D721Med (cell line): ENCODE results near the gene C6orf120.
"Not testable (repeated sequence)": the region's sequence is repeated elsewhere in the genome, so short reads cannot be mapped to it uniquely, and the experiment has no call there.

Experiments
- DNase-seq: peaks from one replicate; pipeline ENCODE4 v3.0.0; 2011; ENCODE audit warnings: low spot score; ENCODE audit not compliant: insufficient read length
- FAIRE-seq: peaks from 2 replicates; lab custom pipeline; 2011; peaks lifted over from hg19 to GRCh38; lab: Jason Lieb, UNC
- TF ChIP-seq, protein P1 (sequence below): IDR thresholded peaks from 2 replicates; pipeline ENCODE4 v1.5.1; 2012; ENCODE audit warnings: mild to moderate bottlenecking, control low read depth; ENCODE audit not compliant: insufficient read depth; ENCODE audit errors: missing control alignments

C6orf120 gene

GRCh38 chr6:169697115-169697514 lies 4.8 kb upstream of the C6orf120 start:
- not testable (repeated sequence) for DNase-seq, FAIRE-seq
- TF ChIP-seq, protein P1, sequence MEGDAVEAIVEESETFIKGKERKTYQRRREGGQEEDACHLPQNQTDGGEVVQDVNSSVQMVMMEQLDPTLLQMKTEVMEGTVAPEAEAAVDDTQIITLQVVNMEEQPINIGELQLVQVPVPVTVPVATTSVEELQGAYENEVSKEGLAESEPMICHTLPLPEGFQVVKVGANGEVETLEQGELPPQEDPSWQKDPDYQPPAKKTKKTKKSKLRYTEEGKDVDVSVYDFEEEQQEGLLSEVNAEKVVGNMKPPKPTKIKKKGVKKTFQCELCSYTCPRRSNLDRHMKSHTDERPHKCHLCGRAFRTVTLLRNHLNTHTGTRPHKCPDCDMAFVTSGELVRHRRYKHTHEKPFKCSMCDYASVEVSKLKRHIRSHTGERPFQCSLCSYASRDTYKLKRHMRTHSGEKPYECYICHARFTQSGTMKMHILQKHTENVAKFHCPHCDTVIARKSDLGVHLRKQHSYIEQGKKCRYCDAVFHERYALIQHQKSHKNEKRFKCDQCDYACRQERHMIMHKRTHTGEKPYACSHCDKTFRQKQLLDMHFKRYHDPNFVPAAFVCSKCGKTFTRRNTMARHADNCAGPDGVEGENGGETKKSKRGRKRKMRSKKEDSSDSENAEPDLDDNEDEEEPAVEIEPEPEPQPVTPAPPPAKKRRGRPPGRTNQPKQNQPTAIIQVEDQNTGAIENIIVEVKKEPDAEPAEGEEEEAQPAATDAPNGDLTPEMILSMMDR, result peak; percentile 12

DNA sequence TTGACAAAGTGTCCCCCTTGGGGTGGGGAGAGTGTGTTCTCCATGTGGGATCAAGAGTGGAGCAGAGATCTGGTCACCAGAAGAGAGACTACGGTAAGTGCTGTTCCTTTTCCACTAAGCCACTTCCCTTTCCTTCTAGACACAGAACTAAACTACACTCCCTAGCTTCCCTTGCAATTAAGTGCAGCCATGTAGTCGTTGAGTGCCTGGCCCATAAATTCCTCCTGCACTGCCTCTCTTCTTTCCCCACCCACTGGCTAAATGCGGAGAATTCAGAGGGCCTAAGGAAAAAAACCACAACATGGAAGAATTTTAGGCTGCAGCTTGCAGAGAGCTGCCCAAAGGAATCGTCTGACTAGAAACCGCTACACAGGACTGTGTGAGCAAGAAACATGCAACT lies 1.6 kb upstream of the C6orf120 start:
- FAIRE-seq (no peak), DNase-seq (no peak)
- TF ChIP-seq, protein P1, result no peak

- DNase-seq, result no peak
- no peak for FAIRE-seq
- TF ChIP-seq, protein P1, result no peak
Measured at GRCh38 chr6:169701311-169701953, 494 bp upstream of the C6orf120 start.

GRCh38 chr6:169702840-169703246 lies 917 bp downstream of the C6orf120 start:
- DNase-seq (no peak), FAIRE-seq (no peak)
- TF ChIP-seq, protein P1, result no peak

- FAIRE-seq (no peak), DNase-seq (no peak)
- TF ChIP-seq, protein P1, result no peak
Measured at GRCh38 chr6:169707772-169708171, 5.8 kb downstream of the C6orf120 start.

DNA sequence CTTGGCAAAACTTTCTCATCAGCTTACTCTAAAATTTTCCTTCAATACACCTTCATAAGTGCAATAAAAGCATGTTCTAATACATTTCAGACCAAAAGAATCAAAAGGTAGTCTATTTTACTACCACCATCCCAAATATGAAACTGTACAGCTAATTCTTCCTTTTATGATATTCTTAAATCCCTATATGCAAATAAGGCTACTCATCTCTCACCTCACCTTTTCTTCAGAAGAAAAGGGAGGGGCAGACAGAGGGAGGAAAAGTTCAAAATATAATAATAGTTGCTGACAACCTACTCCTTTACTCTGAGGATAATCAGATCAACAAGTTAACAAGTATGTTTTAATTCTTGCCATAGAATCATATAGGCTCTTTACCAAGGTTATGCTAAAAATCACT lies 7.4 kb downstream of the C6orf120 start:
- DNase-seq (no peak), FAIRE-seq (peak; percentile 46)
- TF ChIP-seq, protein P1, result no peak

- TF ChIP-seq, protein P1, result no peak
- FAIRE-seq, result no peak
Measured at GRCh38 chr6:169710009-169710408, 8.1 kb downstream of the C6orf120 start.

More at GRCh38 chr6:169710009-169710408, 8.1 kb downstream of the C6orf120 start:
- no peak for DNase-seq
